ENCODE results near the gene ETF1.

GRCh38 chr5:138553437-138554095 lies 10.5 kb upstream of the ETF1 start:
- TF ChIP-seq, protein P1, sequence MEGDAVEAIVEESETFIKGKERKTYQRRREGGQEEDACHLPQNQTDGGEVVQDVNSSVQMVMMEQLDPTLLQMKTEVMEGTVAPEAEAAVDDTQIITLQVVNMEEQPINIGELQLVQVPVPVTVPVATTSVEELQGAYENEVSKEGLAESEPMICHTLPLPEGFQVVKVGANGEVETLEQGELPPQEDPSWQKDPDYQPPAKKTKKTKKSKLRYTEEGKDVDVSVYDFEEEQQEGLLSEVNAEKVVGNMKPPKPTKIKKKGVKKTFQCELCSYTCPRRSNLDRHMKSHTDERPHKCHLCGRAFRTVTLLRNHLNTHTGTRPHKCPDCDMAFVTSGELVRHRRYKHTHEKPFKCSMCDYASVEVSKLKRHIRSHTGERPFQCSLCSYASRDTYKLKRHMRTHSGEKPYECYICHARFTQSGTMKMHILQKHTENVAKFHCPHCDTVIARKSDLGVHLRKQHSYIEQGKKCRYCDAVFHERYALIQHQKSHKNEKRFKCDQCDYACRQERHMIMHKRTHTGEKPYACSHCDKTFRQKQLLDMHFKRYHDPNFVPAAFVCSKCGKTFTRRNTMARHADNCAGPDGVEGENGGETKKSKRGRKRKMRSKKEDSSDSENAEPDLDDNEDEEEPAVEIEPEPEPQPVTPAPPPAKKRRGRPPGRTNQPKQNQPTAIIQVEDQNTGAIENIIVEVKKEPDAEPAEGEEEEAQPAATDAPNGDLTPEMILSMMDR (conservative IDR thresholded peaks at IDR 0.05; ENCODE audit: low read length): no peak
- TF ChIP-seq EZH2phosphoT487 (IDR thresholded peaks at IDR 0.05; ENCODE audit: borderline replicate concordance): no peak
